Panc1 (cell line): Measurements from ENCODE around the gene WBP2. TPM values are rescaled to one million over a fixed set of nuclear protein-coding genes. Genes with fewer than 3 reads are reported as not detected.

Source experiments
- ATAC-seq: fragments of 200-7000 bp; cut with Tn5 transposase; 2 replicates; pipeline ENCODE4 v1.9.1; 2020; ENCODE audit warnings: mild to moderate bottlenecking, moderate library complexity
- BruUV-seq: library from RNA; stranded (reverse); fragments of 400-500 nt; replicated peaks from 2 replicates; lab custom pipeline; 2021; lab: Mats Ljungman, UMichigan
- CTCF ChIA-PET: fragments of 300-600 bp; sonication (Branson Sonifier 250); formaldehyde crosslinking; loops from one replicate; lab custom pipeline; 2022; ENCODE audit warnings: antibody characterized with exemption; lab: Charles Lee
- POLR2A ChIA-PET: fragments of 300-600 bp; sonication (Branson Sonifier 250); formaldehyde crosslinking; loops from one replicate; lab custom pipeline; 2022; ENCODE audit warnings: antibody characterized with exemption; lab: Charles Lee
- DNase-seq: peaks from one replicate; pipeline ENCODE4 v3.0.0-alpha.2; 2010; ENCODE audit warnings: low read depth, low spot score
- H3K27ac ChIP-seq: 2 replicates; pipeline ENCODE4 v1.5.1; 2011; ENCODE audit warnings: mild to moderate bottlenecking, low read length, inconsistent platforms
- H3K27me3 ChIP-seq: fragments of 200-500 bp; sonication (Bioruptor generic); 2 replicates; pipeline ENCODE4 v1.6.0; 2014; ENCODE audit warnings: low read length, inconsistent platforms; ENCODE audit not compliant: control insufficient read depth, insufficient read depth
- H3K36me3 ChIP-seq: fragments of 200-500 bp; sonication (Bioruptor generic); 2 replicates; pipeline ENCODE4 v1.5.1; 2014; ENCODE audit warnings: inconsistent platforms, mild to moderate bottlenecking, low read length, moderate library complexity; ENCODE audit not compliant: control insufficient read depth, insufficient read depth
- H3K4me1 ChIP-seq: 2 replicates; pipeline ENCODE4 v1.5.1; 2011; ENCODE audit warnings: inconsistent platforms, mild to moderate bottlenecking, low read length, moderate library complexity; ENCODE audit not compliant: control insufficient read depth, insufficient read depth
- H3K4me3 ChIP-seq, 2 experiments: 2 replicates each; pipeline ENCODE4 v1.5.1; 2011 to 2012; ENCODE audit warnings: low read depth in 2 of 2, low read length in 2 of 2, mild to moderate bottlenecking in 2 of 2, inconsistent platforms in 1 of 2, moderate library complexity in 1 of 2
- H3K9me3 ChIP-seq: fragments of 200-500 bp; sonication (Bioruptor generic); 2 replicates; pipeline ENCODE4 v1.5.1; 2014; ENCODE audit warnings: low read depth, mild to moderate bottlenecking, inconsistent platforms, low read length, moderate library complexity; ENCODE audit not compliant: control insufficient read depth, insufficient read depth
- CTCF ChIP-seq: fragments of 450-650 bp; IDR thresholded peaks from 2 replicates; pipeline ENCODE4 v1.5.1; 2017; ENCODE audit warnings: mild to moderate bottlenecking
- POLR2AphosphoS5 ChIP-seq: IDR thresholded peaks from 2 replicates; pipeline ENCODE4 v1.6.1; 2012; ENCODE audit warnings: mild to moderate bottlenecking, low read depth, low read length, moderate library complexity
- REST ChIP-seq, 2 experiments: IDR thresholded peaks; 2 replicates each; pipeline ENCODE4 v1.6.1; 2011 to 2012; ENCODE audit warnings: low read depth in 2 of 2, control low read depth in 1 of 2, low read length in 1 of 2, mild to moderate bottlenecking in 1 of 2, moderate library complexity in 1 of 2; ENCODE audit not compliant: insufficient read depth in 1 of 2
- SIN3A ChIP-seq: IDR thresholded peaks from 2 replicates; pipeline ENCODE4 v1.6.1; 2012; ENCODE audit warnings: low read depth, mild to moderate bottlenecking, low read length, moderate library complexity, borderline replicate concordance; ENCODE audit not compliant: insufficient read depth
- TCF7L2 ChIP-seq: IDR thresholded peaks from 2 replicates; pipeline ENCODE4 v1.6.1; 2011; ENCODE audit warnings: mild to moderate bottlenecking, low read depth, low read length, inconsistent platforms
- in situ Hi-C: cut with HindIII; loops from 2 replicates; pipeline ENCODE4 v1.10.0; 2016; ENCODE audit warnings: low sequenced_read_pairs, low pct_unique_long_range_greater_than_20kb
- intact Hi-C: fragments of 100-400 bp; cut with micrococcal nuclease; formaldehyde crosslinking; loops from one replicate; pipeline ENCODE4 v1.10.0; 2022; ENCODE audit not compliant: unreplicated experiment
- total RNA-seq: library from RNA; stranded (reverse); gene quantifications from one replicate; pipeline ENCODE4 v1.2.1, GENCODE V29; 2021; ENCODE audit not compliant: unreplicated experiment

The WBP2 gene
- total RNA-seq, 1 experiment from 2014 or later, result 163 TPM

- ChIA-PET CTCF (interaction anchor here (0.6 to 1.8 kb wide), 5 partner anchors 9 to 222 kb away, joined by 3 to 22 read pairs (median 4); partner anchors contain the start of gene SMIM5), POLR2A (interaction anchor here (0.5 to 1.4 kb wide), 6 partner anchors 15 to 77 kb away, joined by 3 to 6 read pairs (median 4); a partner anchor contains a TSS)
- intact Hi-C loops (no loop called here), in situ Hi-C loops (no loop called here)
- Histone ChIP-seq H3K4me3 (peak overlapping the region; percentile 91 to 97), H3K27ac (peak overlapping the region; percentile 82), H3K4me1 (peaks cover 19% of the 10 kb centered on the region), H3K36me3 (no peaks in the 10 kb centered on the region; the same call in 1 of the 2 replicates), H3K27me3 (no peaks in the 10 kb centered on the region), H3K9me3 (no peaks in the 10 kb centered on the region)
- no TSS peak for BruUV-seq
- DNase-seq (no peak), ATAC-seq (peak; percentile 4; the same call in 1 of the 2 replicates)
- TF ChIP-seq POLR2AphosphoS5 (no peak; the same call in 1 of the 2 replicates), TCF7L2 (no peak), CTCF (no peak), REST (IDR thresholded peaks at IDR 0.05; ENCODE audit: insufficient read depth in 1 of 2, low read depth in 2 of 2, low read length in 1 of 2) (no peak), SIN3A (no peak)
Observed at GRCh38 chr17:75854881-75855309, 240 bp downstream of the WBP2 start.

- ATAC-seq (peak; percentile 36), DNase-seq (no peak)
- ChIA-PET POLR2A (interaction anchor here (0.5 to 1.4 kb wide), 3 partner anchors 15 to 411 kb away, joined by 3 to 5 read pairs (median 4); a partner anchor contains a TSS), CTCF (interaction anchor here (0.5 kb wide), 1 partner anchor 24 kb away, joined by 3 read pairs; the partner anchor contains the start of gene TRIM47)
- Histone ChIP-seq H3K9me3 (no peaks in the 10 kb centered on the region), H3K27ac (peak overlapping the region; percentile 82), H3K4me3 (peak overlapping the region; percentile 91 to 97), H3K36me3 (no peaks in the 10 kb centered on the region; the same call in 1 of the 2 replicates), H3K27me3 (no peaks in the 10 kb centered on the region), H3K4me1 (peaks cover 19% of the 10 kb centered on the region)
- intact Hi-C loops, result no loop called here
- BruUV-seq, result TSS peak; percentile 93
- TF ChIP-seq POLR2AphosphoS5 (0 out of 2 replicates have a peak, but pooled peaks have one; percentile 21), TCF7L2 (no peak)
- in situ Hi-C loops, result no loop called here
Observed at GRCh38 chr17:75854101-75854748, 910 bp downstream of the WBP2 start.
